Heart left ventricle (tissue), 13 donors: ENCODE data around the gene SLC2A9.

Source experiments
- CTCF ChIP-seq, 12 donors: fragments of 200-600 bp; sonication (generic) in 4 of 12; IDR thresholded peaks; one replicate each; pipeline versions ENCODE4 v1.5.0 to v1.8.0; 2018 to 2022; ENCODE audit warnings: antibody characterized with exemption in 12 of 12, mild to moderate bottlenecking in 5 of 12
- POLR2A ChIP-seq, 2 donors: fragments of 450-650 bp; IDR thresholded peaks; one replicate each; pipeline ENCODE4 v1.6.1; 2017; ENCODE audit warnings: antibody characterized with exemption in 2 of 2, mild to moderate bottlenecking in 2 of 2, moderate library complexity in 2 of 2
- donor health status: ischemic (EF 13 %, LVEDD 7.1; RV severe dilation, severe dysfunction).
- donor health status: DM: no; HTN: yes; CAD: no.
- donor health status: DM: no; HTN: no; CAD: no.
- donor health status: ischemic (EF 25% LVEDD 6.9; RV normal size, moderate dysfunction).
- donor health status: ischemic (EF 25% LVEDD 5.7; RV mildly dilated, moderate dysfunction).
- donor health status: ischemic (EF 35%, LVEDD 5.7; RV mildly dilated, moderate dysfunction).
- donor health status: nonischemic (EF 11% LVEDD 7.7; RV severe dilation, severe dysfunction).
- donor health status: DM: yes; HTN: yes; CAD: no.
- donor health status: PGD.
- donor health status: ischemic (EF 29% LVEDD 5.4; RV normal size, mild dysfunction).
- donor health status: nonischemic (EF 23%, LVEDD 6.1; RV moderate dilation, normal function).

GRCh38 chr4:9944431-9945425 is 76.6 kb downstream of the SLC2A9 start:
- no peak for TF ChIP-seq CTCF (IDR thresholded peaks at IDR 0.05)
- no peak for TF ChIP-seq POLR2A (IDR thresholded peaks at IDR 0.05)
